NCI-H1436 (cell line): ENCODE data around the gene FCSK.

Experiments used
- DNase-seq: peaks from one replicate; lab custom pipeline; 2025; lab: John Stamatoyannopoulos, UW

The FCSK gene

DNA sequence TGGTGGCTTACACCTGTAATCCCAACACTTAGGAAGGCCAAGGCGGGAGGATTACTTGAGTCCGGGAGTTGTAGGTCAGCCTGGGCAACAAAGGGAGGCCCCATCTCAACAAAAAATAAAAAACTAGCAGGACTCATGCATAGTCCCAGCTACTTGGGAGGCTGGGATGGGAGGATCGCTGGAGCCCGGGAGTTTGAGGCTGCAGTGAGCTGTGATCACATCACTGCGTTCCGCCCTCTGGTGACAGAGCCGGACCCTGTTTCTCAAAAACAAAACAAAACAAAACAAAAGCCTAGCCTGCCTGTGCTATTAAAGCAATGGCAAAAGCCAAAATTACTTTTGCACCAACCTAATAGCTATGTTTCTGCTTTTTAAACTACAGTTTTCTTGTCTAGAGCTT, 1.5 kb downstream of the FCSK start:
- no peak for DNase-seq

- no peak for DNase-seq
Measured at GRCh38 chr16:70457446-70458166, 3.2 kb downstream of the FCSK start.

DNA sequence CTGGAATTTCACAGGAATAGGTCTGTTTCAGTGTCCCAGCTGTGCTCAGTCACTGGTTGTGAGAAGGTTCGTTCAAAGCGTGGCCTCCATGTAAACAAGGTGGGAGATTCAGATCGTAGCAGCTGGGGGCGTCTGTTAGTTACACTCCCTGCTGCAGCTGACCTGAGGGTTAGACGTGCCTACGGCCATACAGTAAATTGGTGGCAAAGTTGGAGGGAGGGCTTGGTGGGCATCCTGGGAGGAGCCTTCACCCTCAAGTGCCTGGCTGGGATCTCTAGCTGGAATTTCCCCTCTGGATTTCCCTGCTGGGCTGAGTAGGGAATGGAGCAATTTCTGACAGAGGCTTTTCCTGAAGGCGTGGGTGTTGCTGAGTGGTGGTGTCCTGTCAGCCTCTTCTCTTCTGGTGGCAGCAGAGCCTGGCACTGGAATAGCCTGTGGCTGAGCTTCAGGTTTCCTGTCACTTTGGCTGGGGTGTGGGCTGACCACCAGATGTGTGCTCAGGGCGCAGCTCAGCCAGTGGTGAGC, 6.4 kb downstream of the FCSK start:
- DNase-seq = no peak

DNA sequence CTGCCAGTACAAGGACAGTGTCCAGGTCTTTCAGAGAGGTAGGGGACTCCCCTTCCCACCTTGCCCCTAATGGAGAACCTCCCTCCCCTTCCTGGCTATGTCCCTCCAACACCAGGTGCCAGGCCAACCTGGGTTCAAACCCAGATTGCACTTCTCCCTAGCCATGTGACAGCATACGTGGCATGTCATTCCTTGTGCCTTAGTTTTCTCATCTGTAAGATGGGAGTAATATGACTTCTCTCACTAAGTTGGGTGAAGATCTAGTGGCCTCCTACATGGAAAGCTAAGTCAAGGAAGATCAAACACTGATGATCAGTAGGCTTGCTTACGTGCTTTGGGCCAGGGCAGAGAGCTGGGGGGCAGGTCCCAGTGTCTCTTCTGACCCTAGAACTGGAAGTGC, 8.8 kb downstream of the FCSK start:
- DNase-seq = no peak

- no peak for DNase-seq
Measured at GRCh38 chr16:70465999-70466804, 11.8 kb downstream of the FCSK start.

DNA sequence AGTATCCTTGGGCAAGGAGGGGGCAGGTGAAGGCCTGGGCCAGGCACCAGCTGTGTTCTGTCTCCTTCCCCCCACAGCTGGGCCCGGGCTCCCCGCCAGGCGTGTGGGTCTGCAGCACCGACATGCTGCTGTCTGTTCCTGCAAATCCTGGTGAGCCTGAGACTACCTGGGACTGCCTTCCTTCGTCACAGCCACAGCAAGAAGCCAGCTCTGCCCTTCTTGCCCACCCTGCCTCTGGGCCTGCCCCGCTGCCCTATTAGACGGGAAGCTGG, 12.3 kb downstream of the FCSK start:
- no peak for DNase-seq

- no peak for DNase-seq
Measured at GRCh38 chr16:70467113-70467512, 12.7 kb downstream of the FCSK start.

GRCh38 chr16:70467608-70468007, 13.2 kb downstream of the FCSK start:
- no peak for DNase-seq

DNA sequence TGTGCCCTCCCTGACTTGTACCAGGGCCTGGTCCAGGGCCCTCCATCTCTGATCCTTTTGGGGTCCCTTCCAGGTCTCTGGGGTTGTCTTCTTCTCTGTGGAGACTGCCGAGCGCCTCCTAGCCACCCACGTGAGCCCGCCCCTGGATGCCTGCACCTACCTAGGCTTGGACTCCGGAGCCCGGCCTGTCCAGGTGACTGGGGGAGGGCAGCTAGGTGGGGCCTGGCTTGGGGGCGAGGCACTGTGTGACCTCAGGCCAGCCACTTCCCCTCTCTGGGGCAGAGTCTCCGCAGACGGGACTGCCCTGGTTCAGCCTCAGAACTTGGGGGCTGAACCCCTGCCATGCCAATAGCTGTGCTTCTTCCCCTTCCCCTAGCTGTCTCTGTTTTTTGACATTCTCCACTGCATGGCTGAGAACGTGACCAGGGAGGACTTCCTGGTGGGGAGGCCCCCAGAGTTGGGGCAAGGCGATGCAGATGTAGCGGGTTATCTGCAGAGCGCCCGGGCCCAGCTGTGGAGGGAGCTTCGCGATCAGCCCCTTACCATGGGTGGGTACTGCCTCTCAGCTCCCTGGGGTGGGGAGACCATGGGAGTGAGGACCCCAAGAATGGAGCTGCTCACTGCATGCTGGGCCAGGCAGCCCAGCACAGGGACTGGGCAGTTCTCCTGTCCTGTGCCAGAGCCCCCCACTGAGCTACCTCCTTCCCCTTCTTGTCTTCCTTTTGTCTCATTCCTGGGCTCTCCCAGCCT, 14.6 kb downstream of the FCSK start:
- DNase-seq = no peak

- DNase-seq = no peak
Measured at GRCh38 chr16:70470141-70470926, 15.9 kb downstream of the FCSK start.

- no peak for DNase-seq
Measured at GRCh38 chr16:70470927-70471341, 16.5 kb downstream of the FCSK start.

- no peak for DNase-seq
Measured at GRCh38 chr16:70472786-70473433, 18.5 kb downstream of the FCSK start.

DNA sequence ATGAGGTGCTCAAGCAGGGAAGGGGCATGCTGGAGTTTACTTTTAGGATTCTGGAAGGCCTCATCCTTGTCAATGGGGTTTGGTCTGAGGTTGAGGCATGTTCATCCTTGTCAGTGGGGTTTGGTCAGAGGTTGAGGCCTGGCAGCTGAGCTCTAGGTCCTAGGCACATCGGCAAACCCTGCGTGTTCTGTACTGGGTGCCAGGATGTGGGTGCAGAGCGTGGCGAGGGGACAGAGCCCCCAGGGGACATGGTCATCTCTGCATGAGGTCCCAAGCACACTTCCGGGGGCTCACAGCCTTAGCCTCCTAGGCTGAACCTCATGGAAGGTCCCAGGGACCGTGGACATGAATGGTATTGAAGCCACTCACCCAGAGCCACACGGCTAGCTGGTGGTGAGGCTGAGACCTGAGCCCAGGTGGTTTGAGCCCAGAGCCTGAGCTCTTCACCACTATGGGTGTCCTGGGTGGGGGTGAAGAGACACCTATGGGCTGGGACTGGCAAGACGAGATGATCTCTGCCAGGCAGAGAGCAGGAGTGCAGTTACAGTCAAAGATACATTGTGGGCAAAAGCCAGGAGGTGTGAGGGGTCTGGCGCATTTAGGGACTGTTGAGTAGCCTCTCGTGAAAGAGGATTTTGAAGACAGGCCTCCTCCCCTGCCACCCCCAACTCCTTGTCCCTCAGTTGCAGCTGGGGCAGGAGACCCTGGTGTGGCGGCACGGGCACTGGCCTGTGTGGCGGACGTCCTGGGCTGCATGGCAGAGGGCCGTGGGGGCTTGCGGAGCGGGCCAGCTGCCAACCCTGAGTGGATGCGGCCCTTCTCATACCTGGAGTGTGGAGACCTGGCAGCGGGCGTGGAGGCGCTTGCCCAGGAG, 19.3 kb downstream of the FCSK start:
- DNase-seq = no peak

- DNase-seq = no peak
Measured at GRCh38 chr16:70474320-70475053, 20.1 kb downstream of the FCSK start.

- DNase-seq = no peak
Measured at GRCh38 chr16:70475054-70475871, 20.9 kb downstream of the FCSK start.

DNA sequence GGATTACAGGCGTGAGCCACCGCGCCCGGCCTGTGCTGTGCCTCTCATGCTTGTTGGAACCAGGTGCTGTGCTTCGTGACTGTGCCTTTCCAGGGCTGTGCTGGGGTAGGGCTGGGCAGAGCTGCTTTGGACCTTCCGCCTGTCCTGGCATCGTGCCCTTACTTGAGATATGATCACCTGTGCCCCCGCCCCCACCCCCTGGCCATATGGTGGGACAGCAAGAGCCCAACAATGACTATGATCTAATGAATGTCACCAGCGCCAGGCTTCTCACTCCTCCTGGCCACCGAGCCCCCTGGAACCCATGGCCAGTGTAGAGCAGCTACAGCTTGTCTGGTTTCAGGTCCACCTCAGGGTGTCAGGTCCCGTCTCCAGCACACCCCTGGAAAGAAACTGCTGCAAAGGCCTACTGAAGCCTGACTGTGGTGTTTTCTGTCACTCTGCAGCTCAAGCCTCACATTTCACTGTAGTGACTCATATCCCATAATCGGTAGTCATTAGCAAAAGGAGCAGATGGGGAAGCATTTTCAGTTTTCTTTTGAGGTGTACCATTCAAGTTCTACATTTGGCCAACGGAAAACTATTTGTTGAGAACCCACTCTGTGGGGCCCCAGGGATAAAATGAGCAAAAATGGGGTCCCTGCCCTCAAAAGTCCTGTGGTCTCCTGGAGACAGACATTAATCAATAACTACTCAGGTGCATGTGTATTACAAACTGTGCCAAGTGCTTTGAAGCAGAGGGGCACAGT, 22.1 kb downstream of the FCSK start:
- DNase-seq = no peak

GRCh38 chr16:70478169-70478568, 23.8 kb downstream of the FCSK start:
- no peak for DNase-seq

- DNase-seq = no peak
Measured at GRCh38 chr16:70478912-70479341, 24.5 kb downstream of the FCSK start.
